ENCODE results near the gene ERC2.

DNA sequence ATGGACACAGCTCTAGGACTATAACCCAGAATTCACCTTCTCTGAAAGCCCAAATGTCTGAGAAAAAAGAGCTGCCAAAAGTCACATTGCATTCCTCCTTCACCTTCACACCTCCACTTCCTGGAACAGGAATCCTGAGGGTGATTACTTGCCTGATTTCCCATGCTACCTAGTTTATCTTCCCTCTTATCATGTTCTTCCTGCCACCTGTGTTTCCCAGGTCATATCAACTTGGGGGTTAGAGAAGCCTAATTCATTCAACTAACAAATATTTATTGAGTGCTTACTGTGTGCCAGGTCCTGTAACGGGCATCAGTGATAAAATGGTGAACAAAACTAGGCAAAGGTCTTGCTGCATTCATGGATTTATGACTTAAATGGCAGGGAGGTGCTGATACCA, 701.5 kb downstream of the ERC2 start:
- no peak for TF ChIP-seq CSDC2 (CRISPR knock-in tag; IDR thresholded peaks at IDR 0.05)
- TF ChIP-seq, protein P1, sequence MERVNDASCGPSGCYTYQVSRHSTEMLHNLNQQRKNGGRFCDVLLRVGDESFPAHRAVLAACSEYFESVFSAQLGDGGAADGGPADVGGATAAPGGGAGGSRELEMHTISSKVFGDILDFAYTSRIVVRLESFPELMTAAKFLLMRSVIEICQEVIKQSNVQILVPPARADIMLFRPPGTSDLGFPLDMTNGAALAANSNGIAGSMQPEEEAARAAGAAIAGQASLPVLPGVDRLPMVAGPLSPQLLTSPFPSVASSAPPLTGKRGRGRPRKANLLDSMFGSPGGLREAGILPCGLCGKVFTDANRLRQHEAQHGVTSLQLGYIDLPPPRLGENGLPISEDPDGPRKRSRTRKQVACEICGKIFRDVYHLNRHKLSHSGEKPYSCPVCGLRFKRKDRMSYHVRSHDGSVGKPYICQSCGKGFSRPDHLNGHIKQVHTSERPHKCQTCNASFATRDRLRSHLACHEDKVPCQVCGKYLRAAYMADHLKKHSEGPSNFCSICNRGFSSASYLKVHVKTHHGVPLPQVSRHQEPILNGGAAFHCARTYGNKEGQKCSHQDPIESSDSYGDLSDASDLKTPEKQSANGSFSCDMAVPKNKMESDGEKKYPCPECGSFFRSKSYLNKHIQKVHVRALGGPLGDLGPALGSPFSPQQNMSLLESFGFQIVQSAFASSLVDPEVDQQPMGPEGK (CRISPR knock-in tag; IDR thresholded peaks at IDR 0.05; ENCODE audit: borderline replicate concordance): no peak
- no peak for TF ChIP-seq ZFP3 (CRISPR knock-in tag; IDR thresholded peaks at IDR 0.05)
- no peak for TF ChIP-seq ARNTL (CRISPR knock-in tag; IDR thresholded peaks at IDR 0.05; ENCODE audit: borderline replicate concordance, low read depth)
- TF ChIP-seq SNAI2 (CRISPR knock-in tag; IDR thresholded peaks at IDR 0.05): no peak
- no peak for TF ChIP-seq PPARA (CRISPR knock-in tag; IDR thresholded peaks at IDR 0.05; ENCODE audit: borderline replicate concordance)
- no peak for TF ChIP-seq ZFP30 (CRISPR knock-in tag; IDR thresholded peaks at IDR 0.05)
- TF ChIP-seq RARB (CRISPR knock-in tag; IDR thresholded peaks at IDR 0.05): no peak
- no peak for TF ChIP-seq ESRRG (CRISPR knock-in tag; IDR thresholded peaks at IDR 0.05)
- TF ChIP-seq, protein P2, sequence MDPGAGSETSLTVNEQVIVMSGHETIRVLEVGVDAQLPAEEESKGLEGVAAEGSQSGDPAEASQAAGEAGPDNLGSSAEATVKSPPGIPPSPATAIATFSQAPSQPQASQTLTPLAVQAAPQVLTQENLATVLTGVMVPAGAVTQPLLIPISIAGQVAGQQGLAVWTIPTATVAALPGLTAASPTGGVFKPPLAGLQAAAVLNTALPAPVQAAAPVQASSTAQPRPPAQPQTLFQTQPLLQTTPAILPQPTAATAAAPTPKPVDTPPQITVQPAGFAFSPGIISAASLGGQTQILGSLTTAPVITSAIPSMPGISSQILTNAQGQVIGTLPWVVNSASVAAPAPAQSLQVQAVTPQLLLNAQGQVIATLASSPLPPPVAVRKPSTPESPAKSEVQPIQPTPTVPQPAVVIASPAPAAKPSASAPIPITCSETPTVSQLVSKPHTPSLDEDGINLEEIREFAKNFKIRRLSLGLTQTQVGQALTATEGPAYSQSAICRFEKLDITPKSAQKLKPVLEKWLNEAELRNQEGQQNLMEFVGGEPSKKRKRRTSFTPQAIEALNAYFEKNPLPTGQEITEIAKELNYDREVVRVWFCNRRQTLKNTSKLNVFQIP (CRISPR knock-in tag; IDR thresholded peaks at IDR 0.05; ENCODE audit: borderline replicate concordance, low read depth): no peak
- no peak for TF ChIP-seq ZNF8 (CRISPR knock-in tag; IDR thresholded peaks at IDR 0.05)

Data from SK-N-SH treated with all-trans-retinoic acid at 6 μM for 48 hours (cell line).